Measurements from ENCODE around the gene CHRM5. TPM values are rescaled to one million over a fixed set of nuclear protein-coding genes. Genes with fewer than 3 reads are reported as not detected.

Gene CHRM5, protein sequence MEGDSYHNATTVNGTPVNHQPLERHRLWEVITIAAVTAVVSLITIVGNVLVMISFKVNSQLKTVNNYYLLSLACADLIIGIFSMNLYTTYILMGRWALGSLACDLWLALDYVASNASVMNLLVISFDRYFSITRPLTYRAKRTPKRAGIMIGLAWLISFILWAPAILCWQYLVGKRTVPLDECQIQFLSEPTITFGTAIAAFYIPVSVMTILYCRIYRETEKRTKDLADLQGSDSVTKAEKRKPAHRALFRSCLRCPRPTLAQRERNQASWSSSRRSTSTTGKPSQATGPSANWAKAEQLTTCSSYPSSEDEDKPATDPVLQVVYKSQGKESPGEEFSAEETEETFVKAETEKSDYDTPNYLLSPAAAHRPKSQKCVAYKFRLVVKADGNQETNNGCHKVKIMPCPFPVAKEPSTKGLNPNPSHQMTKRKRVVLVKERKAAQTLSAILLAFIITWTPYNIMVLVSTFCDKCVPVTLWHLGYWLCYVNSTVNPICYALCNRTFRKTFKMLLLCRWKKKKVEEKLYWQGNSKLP
- not detected in 2 replicates for total RNA-seq (2011; cell fraction: chromatin; rRNA removed; ENCODE audit: low replicate concordance)
- total RNA-seq (2011; cell fraction: nucleolus; rRNA removed) = not detected in 2 replicates
- total RNA-seq (2011; cell fraction: nucleoplasm; rRNA removed) = not detected in 2 replicates
- total RNA-seq (2014; rRNA removed) (not detected in 2 replicates), total RNA-seq (2014; rRNA removed; fragmentation: Illumina TruSeq; extraction: Trizol) (not detected in 2 replicates), total RNA-seq (2015; rRNA removed; fragmentation: Illumina TruSeq; extraction: Trizol) (not detected in 2 replicates), total RNA-seq (2021) (not detected in 2 replicates), polyA plus RNA-seq (2011; rRNA removed) (not detected in 2 replicates), polyA plus RNA-seq (2014; fragmentation: Illumina TruSeq; extraction: Trizol) (not detected in 2 replicates), polyA plus RNA-seq (2014; fragmentation: Nextera tagmentation; extraction: Ambion mirVana) (not detected), polyA plus RNA-seq (2014; rRNA removed) (not detected in 2 replicates), polyA minus RNA-seq (2011; rRNA and poly(A)+ RNA removed) (not detected in 2 replicates), Bru-seq, nascent RNA (percentile 12 among the genes with signal in this experiment), BruChase-seq, experiment 1, labeled RNA remaining after a 2-hour chase (not detected), BruChase-seq, experiment 2, labeled RNA remaining after a 6-hour chase (percentile 3 among the genes with signal in this experiment)
- not detected in 2 replicates for polyA plus RNA-seq (2011; cell fraction: cytosol; rRNA removed)
- not detected in 2 replicates for polyA plus RNA-seq (2011; cell fraction: nucleus; rRNA removed)
- 0.04 and 0.07 TPM in 2 replicates for polyA plus RNA-seq (2012)
- polyA minus RNA-seq (2011; cell fraction: cytosol; rRNA and poly(A)+ RNA removed) = not detected in 2 replicates
- polyA minus RNA-seq (2011; cell fraction: nucleus; rRNA and poly(A)+ RNA removed) = not detected in 2 replicates
- long read RNA-seq, experiment 1, partial matches to known transcripts = 0 of 2 reads
- long read RNA-seq, experiment 1, other reads (novel, unspliced or antisense) = 2 of 2 reads
- long read RNA-seq, experiment 2 = 0 reads
- long read RNA-seq, experiment 3 = 0 reads

DNA sequence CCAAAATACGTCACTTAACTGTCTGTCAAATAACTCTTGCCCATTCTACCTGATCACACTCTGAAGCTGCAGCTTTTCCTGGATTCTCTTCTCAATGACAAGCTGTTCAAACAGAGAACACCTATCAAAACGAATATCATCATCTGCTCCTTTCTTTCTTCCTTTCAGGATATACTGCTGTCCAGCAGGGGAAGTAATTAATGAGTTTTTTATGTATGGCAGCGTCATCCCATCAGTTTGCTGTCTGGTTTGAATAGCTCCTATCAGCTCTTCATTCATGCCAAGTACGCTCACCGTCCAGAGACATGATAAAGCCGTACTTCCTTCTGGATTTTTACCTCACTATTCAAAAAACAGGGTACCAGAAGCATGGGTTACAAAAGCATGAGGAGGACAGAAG is at the start of gene CHRM5:
TSS of gene CHRM5 (plus strand) at position 274 of the 400 bp plus-strand sequence. CDS start 94,221 bp downstream, outside the sequence.
- 0% methylated on average over 6 of the region's 6 CpGs for WGBS (ENCODE audit: insufficient coverage, low coverage, missing lambda C conversion rate)
- DNase-seq (ENCODE audit: extremely low read depth in 1 of 4, low spot score in 3 of 4) = no peak
- ChIA-PET CTCF (ENCODE audit: low intra/inter-chr PET ratio) (no interaction called here), POLR2A (interaction anchor here (0.6 kb wide), 1 partner anchor 175 kb away, joined by 3 read pairs; no protein-coding TSS in a partner anchor)
- no peak for FAIRE-seq
- Histone ChIP-seq H2AFZ (ENCODE audit: low read depth, low read length) (no peak within 1 kb of the TSS), H3K27ac (ENCODE audit: extremely low read depth, low read depth, low read length) (no peak within 1 kb of the TSS), H3K79me2 (ENCODE audit: control insufficient read depth, insufficient read depth, low read length) (no peaks in the 10 kb centered on the region), H3K27me3 (ENCODE audit: control insufficient read depth in 2 of 2, insufficient read depth in 2 of 2, low read length in 2 of 2) (no peaks in the 10 kb centered on the region), H3K9me1 (ENCODE audit: control insufficient read depth, insufficient read depth, low read length) (no peaks in the 10 kb centered on the region), H3K4me2 (ENCODE audit: insufficient read depth, low read length) (no peak within 1 kb of the TSS), H3K9me3 (replicated peaks; ENCODE audit: control insufficient read depth, insufficient read depth, low read depth, low read length) (no peaks in the 10 kb centered on the region), H4K20me1 (replicated peaks; ENCODE audit: control insufficient read depth, insufficient read depth, low read length) (no peaks in the 10 kb centered on the region), H3K4me3 (no peak within 1 kb of the TSS), H3K36me3 (ENCODE audit: control insufficient read depth, insufficient read depth, low read length) (no peaks in the 10 kb centered on the region), H3K4me1 (replicated peaks in 1 of 2; ENCODE audit: control insufficient read depth in 2 of 2, insufficient read depth in 2 of 2, low read length in 2 of 2) (no peaks in the 10 kb centered on the region), H3K9ac (ENCODE audit: insufficient read depth in 1 of 2, low read depth in 2 of 2, low read length in 2 of 2) (no peak within 1 kb of the TSS)
- intact Hi-C loops (cut with micrococcal nuclease) (no loop called here), in situ Hi-C loops (cut with MboI) (no loop called here)
- no TSS peak for BruUV-seq (replicated peaks)
- no peak for ATAC-seq
- no peak for TF ChIP-seq ZBTB1 (CRISPR knock-in tag; IDR thresholded peaks at IDR 0.05; ENCODE audit: borderline replicate concordance, low read depth)
- TF ChIP-seq, protein P1, sequence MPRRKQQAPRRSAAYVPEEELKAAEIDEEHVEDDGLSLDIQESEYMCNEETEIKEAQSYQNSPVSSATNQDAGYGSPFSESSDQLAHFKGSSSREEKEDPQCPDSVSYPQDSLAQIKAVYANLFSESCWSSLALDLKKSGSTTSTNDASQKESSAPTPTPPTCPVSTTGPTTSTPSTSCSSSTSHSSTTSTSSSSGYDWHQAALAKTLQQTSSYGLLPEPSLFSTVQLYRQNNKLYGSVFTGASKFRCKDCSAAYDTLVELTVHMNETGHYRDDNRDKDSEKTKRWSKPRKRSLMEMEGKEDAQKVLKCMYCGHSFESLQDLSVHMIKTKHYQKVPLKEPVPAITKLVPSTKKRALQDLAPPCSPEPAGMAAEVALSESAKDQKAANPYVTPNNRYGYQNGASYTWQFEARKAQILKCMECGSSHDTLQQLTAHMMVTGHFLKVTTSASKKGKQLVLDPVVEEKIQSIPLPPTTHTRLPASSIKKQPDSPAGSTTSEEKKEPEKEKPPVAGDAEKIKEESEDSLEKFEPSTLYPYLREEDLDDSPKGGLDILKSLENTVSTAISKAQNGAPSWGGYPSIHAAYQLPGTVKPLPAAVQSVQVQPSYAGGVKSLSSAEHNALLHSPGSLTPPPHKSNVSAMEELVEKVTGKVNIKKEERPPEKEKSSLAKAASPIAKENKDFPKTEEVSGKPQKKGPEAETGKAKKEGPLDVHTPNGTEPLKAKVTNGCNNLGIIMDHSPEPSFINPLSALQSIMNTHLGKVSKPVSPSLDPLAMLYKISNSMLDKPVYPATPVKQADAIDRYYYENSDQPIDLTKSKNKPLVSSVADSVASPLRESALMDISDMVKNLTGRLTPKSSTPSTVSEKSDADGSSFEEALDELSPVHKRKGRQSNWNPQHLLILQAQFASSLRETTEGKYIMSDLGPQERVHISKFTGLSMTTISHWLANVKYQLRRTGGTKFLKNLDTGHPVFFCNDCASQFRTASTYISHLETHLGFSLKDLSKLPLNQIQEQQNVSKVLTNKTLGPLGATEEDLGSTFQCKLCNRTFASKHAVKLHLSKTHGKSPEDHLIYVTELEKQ (CRISPR knock-in tag; IDR thresholded peaks at IDR 0.05) = no peak
- TF ChIP-seq NUFIP1 (IDR thresholded peaks at IDR 0.05; ENCODE audit: partially characterized antibody) = no peak
- no peak for TF ChIP-seq PPARD (CRISPR knock-in tag; IDR thresholded peaks at IDR 0.05)
- TF ChIP-seq, protein P2, sequence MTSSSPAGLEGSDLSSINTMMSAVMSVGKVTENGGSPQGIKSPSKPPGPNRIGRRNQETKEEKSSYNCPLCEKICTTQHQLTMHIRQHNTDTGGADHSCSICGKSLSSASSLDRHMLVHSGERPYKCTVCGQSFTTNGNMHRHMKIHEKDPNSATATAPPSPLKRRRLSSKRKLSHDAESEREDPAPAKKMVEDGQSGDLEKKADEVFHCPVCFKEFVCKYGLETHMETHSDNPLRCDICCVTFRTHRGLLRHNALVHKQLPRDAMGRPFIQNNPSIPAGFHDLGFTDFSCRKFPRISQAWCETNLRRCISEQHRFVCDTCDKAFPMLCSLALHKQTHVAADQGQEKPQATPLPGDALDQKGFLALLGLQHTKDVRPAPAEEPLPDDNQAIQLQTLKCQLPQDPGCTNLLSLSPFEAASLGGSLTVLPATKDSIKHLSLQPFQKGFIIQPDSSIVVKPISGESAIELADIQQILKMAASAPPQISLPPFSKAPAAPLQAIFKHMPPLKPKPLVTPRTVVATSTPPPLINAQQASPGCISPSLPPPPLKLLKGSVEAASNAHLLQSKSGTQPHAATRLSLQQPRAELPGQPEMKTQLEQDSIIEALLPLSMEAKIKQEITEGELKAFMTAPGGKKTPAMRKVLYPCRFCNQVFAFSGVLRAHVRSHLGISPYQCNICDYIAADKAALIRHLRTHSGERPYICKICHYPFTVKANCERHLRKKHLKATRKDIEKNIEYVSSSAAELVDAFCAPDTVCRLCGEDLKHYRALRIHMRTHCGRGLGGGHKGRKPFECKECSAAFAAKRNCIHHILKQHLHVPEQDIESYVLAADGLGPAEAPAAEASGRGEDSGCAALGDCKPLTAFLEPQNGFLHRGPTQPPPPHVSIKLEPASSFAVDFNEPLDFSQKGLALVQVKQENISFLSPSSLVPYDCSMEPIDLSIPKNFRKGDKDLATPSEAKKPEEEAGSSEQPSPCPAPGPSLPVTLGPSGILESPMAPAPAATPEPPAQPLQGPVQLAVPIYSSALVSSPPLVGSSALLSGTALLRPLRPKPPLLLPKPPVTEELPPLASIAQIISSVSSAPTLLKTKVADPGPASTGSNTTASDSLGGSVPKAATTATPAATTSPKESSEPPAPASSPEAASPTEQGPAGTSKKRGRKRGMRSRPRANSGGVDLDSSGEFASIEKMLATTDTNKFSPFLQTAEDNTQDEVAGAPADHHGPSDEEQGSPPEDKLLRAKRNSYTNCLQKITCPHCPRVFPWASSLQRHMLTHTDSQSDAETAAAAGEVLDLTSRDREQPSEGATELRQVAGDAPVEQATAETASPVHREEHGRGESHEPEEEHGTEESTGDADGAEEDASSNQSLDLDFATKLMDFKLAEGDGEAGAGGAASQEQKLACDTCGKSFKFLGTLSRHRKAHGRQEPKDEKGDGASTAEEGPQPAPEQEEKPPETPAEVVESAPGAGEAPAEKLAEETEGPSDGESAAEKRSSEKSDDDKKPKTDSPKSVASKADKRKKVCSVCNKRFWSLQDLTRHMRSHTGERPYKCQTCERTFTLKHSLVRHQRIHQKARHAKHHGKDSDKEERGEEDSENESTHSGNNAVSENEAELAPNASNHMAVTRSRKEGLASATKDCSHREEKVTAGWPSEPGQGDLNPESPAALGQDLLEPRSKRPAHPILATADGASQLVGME (CRISPR knock-in tag; IDR thresholded peaks at IDR 0.05) = no peak

Measured in K562 (cell line).